Stimulated activated CD4-positive, alpha-beta T cell treated with anti-CD3 and anti-CD28 coated beads, Interleukin-4, amount 100 ng/mL, for 4 hours (primary cell): Measurements from ENCODE around the gene CAPZB.

Experiments
- DNase-seq, 2 experiments: peaks; one replicate each; pipeline ENCODE4 v3.0.0-alpha.2; 2020

Gene CAPZB

DNA sequence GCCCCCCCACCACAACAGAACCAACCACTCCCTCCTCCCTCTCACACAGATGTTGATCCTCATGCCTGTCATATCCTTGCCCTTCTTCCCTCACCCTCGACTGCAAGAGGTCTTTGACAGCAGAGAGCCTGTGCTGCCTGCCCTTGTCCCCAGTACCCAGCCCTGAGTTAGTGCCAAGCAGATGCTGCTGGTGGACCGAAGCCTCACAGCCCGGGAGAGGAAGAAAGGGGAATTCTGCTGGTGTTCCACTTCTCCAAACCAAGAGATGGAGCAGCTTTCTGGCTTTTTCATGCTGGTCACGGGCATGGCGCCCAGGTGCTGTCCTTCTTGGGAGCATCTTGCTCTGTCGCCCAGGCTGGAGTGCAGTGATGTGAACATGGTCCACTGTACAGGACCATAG is 104.1 kb downstream of the CAPZB start:
- no peak for DNase-seq

DNA sequence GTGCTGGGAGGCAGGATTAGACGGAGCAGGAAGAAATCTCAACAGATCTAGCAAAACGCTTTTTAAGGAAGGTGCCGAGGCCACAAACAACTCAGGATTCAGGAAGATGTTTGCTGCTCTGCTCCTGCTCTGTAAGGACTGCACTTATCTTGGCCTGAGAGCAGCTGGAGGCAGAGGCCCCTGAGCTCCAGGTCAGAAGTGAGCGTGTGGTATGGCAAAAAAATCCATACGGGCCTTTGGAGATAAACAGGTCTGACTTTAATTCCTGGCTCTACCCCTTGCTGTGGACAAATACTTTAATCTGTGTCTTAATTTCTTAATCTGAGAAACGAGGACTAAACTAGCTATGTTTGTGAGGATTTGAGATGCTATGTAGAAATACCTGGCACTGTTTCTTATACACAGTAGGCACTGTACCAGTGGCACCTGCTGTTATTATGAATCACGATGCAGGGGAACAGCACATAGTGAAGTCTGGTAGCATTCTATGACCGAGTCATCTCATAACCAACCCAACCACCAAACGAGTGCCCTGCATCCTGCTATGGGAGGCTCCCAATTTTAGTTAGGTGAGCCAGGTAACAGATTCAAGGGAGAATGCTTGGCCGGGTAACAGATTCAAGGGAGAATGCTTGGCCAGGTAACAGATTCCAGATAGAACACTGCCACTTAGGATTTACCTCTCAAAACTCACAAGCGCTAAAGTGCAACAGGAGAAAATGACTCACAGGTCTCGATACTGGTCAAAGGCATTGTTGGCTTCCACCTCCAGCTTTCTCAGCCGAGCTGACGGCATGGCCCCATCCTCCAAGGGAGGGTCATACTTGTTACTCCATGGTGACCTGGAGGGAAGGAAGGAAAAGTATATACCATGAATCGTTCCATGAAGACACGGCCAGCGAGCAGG is 107.3 kb downstream of the CAPZB start:
- DNase-seq, result no peak

DNA sequence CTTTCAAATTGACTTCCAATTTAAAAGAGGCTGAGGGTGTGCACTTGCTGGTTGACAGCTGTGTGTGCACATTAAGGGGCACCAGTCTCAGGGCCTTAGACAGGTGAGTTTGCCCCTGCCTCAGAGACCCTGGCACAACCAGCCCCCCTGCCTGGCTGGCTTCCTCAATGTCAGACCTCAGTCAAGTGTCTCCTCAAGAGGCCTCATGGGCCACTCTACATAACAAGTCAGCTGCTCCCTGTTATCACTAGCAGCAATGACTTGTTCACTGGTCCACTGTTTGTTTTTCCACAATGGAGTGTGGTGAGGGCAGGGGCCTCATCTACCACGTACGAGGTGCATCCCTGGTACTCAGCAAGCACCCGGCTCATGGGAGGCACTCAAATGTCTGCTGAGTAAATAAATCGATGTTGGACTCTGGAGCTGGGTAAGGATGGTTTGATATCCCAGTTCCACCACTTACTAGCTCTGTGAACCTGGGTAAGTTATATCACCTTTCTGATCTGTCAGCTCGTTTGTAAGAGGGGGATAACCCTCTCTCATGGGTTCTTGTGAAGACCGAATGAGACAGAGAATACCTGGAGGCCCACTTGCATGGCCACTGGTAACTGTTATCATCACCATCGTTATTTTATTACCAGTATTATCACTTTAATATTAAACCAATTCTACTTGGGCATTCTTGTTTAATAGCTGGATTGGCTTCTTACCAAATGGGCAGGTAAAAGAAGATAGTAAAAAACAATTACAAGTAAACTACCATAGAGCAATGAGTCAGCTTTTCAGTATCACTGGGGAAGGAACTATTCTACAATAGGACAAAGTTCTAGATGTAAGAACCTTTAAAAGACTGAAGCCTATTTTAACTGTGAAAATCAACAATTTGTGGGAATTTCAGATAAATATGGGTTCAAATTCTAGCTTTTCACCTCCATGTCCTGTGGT is 108.6 kb downstream of the CAPZB start:
- DNase-seq, result no peak

DNA sequence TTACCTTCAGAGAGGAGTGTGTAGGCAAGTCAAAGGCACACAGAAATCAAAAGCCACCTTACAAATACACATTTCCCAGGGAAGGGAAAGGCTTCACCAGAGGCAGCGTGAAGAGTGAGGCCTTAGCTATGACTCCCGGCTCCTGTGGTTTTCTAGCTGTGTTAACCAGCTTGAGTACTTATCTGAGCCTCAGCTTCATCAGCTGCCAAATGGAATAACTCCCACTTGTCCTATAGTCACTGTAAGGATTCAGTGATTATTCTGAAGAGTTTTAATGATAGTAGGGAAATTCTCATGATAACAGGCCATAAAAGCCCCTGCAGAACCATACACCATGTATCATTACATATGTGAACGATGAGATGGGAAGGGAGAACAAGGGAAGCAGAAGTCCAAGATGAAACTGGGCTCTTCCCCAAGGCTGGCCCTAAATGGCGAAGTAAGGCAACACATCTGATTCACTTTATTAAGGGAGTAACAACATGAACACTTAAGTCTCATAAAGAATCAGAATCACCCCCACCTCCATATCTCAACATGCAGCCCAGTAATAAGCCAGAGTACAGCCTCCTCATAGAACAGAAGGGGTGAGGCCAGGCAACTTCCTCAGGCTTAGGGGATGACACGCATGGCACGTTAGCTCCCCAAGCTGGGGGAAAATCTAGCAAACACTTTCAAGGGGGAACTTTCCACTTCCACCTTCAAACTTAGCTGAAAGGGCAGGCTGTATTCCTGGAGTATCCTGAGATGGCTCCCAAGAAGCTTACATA is 109.5 kb downstream of the CAPZB start:
- DNase-seq, result no peak

GRCh38 chr1:19374926-19375325 is 110.4 kb downstream of the CAPZB start:
- no peak for DNase-seq

GRCh38 chr1:19374083-19374801 is 111.1 kb downstream of the CAPZB start:
- no peak for DNase-seq

- no peak for DNase-seq
Measured at GRCh38 chr1:19373211-19374082, 111.9 kb downstream of the CAPZB start.

GRCh38 chr1:19372602-19373001 is 112.7 kb downstream of the CAPZB start:
- no peak for DNase-seq

- no peak for DNase-seq
Measured at GRCh38 chr1:19372136-19372514, 113.2 kb downstream of the CAPZB start.

GRCh38 chr1:19371226-19372135 is 113.9 kb downstream of the CAPZB start:
- DNase-seq, result no peak

GRCh38 chr1:19370453-19371170 is 114.7 kb downstream of the CAPZB start:
- DNase-seq, result no peak

DNA sequence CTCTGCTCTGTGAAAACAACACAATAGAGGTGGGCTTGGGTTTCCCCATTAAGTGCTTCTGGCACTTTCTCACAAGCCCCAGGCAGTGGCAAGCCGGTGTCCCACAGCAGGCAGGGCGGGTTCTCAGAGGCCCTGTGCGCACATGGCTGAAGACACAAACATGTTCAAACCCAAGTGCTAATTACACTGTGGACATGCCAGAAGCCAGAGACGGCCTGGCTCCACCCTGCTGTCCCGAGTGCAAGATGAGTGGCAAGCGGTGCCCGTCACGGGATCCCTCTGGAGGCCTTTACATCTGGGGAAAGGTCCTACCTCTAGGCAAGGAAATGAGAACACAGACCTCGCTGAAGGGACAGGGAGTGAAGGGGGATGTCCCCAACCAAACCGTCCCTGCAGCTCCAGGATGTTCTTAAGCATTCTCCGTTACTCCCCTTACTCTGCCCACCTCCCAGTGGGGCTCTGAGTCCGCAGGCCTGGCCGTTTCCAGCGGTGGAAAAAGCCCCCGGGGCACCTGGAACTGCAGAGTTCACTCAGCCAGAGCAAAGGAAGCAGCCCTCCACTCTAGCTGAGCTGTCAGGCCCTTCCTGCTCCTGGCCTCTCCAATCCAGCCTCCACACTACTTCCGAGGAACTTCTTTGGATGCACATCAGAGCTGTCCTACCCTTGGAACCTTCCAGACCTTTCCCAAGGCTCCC is 115.8 kb downstream of the CAPZB start:
- DNase-seq, result no peak

DNA sequence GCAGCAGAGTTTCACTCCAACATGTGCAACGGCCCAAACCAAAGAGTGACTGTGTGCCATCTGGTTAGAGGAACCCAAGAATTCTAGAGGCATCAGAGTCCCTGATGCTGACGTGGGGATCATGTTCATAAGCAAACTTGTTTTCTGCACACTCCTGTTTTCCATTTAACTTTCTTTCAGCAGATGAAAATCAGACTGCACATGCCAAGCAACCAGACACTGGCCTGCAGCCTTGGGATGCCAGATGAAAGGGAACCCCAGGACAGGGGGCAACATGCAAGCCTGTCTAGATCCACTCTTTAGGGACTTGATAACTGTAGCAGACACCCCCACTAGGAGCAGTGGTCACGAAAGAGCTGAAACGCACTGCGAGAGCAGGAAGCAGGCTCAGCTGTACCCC is 116.4 kb downstream of the CAPZB start:
- no peak for DNase-seq

DNA sequence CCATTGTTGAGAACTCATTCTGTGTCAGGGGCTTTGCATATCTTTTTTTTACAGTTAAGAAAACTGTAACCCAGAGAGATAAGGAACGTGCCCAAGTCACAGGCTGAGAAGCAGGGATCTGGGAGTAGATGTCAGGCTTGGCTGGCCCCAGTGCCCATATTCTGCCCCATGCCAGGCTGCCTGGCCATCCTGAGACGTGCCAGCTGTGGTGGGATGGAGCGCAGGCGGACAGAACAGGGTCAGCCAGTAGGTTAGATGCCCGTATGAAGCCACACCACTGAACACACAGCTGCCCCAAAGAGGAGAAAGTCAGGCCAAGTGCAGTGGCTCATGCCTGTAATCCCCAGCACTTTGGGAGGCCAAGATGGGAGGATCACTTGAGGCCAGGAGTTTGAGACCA is 117.3 kb downstream of the CAPZB start:
- DNase-seq, result no peak

GRCh38 chr1:19367584-19368041 is 117.7 kb downstream of the CAPZB start:
- no peak for DNase-seq

GRCh38 chr1:19366599-19367536 is 118.5 kb downstream of the CAPZB start:
- no peak for DNase-seq

- no peak for DNase-seq
Measured at GRCh38 chr1:19365721-19366120, 119.6 kb downstream of the CAPZB start.
